ENCODE measurements around the gene DLST. TPM values are rescaled to one million over a fixed set of nuclear protein-coding genes. Genes with fewer than 3 reads are reported as not detected.

Gene DLST
- total and polyA plus RNA-seq, 2 of the 4 experiments (the other 2 are of a cell fraction), result 58.6 to 119 TPM

DNA sequence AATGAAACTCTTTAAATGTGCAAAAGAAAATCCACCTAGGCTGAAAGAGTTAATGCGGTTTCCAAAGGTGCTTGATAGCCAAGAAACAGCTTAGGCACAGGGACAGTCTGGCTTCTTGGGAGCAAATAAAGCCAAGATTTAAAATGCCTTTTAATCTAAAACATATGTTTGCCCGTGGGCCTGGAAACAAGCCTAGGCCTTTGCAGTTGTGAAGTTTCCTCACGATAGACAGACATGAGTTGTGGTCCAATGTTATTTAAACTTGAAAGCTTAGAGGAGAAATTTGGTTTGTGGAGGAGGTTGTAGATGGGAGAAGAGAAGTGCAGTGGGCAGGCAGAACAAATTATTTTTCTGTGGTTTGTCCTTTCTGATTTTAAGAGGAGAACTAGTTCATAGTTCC lies 35.5 kb upstream of the DLST start:
- no peak overlapping the region for H3K4me3 ChIP-seq (ENCODE audit: insufficient read depth, low read depth, low read length)
- ATAC-seq (ENCODE audit: low read depth) (peak; percentile 16; the same call in 1 of the 2 replicates), DNase-seq (peak; percentile 67)
- H3K4me1 ChIP-seq (ENCODE audit: control insufficient read depth, insufficient read depth, low read length), result peaks cover 10% of the 10 kb centered on the region
- 0 out of 2 replicates have a peak, but pooled peaks cover 4% of the 10 kb centered on the region for H3K9me1 ChIP-seq (ENCODE audit: insufficient read depth, low read length)
- no TSS peak for BruUV-seq (replicated peaks)
- H3K27ac ChIP-seq (ENCODE audit: insufficient read depth, low read length), result peak overlapping the region; percentile 65; the same call in 1 of the 2 replicates
- 0% methylated on average over 2 of the region's 3 CpGs; no CpG with 5 or more reads in 1 of the 2 experiments for WGBS, 2 experiments (ENCODE audit: extremely low coverage in 2 of 2, insufficient read length in 1 of 2)
- no peaks in the 10 kb centered on the region for H3K9me3 ChIP-seq (ENCODE audit: control insufficient read depth, insufficient read depth, low read length)
- no peaks in the 10 kb centered on the region for H3K79me1 ChIP-seq (ENCODE audit: low read depth in 1 of 2, low read length in 2 of 2)
- peak overlapping the region; percentile 17; the same call in 1 of the 2 replicates for H4K91ac ChIP-seq (ENCODE audit: insufficient read depth, low read depth, low read length)
- H2BK15ac ChIP-seq (ENCODE audit: low read depth, low read length), result no peak overlapping the region
- H3K4ac ChIP-seq (ENCODE audit: low read depth, low read length), result no peak overlapping the region
- no peak overlapping the region for H4K8ac ChIP-seq (ENCODE audit: low read depth in 2 of 2, low read length in 2 of 2)
- H4K5ac ChIP-seq (ENCODE audit: low read depth, low read length), result no peak overlapping the region
- no peak overlapping the region for H2BK20ac ChIP-seq (ENCODE audit: low read depth, low read length)
- POLR2A ChIA-PET (ENCODE audit: unreplicated experiment), result no interaction called here
- H2AK9ac ChIP-seq (replicated peaks; ENCODE audit: low read depth, low read length, poor library complexity), result no peak overlapping the region
- no peak overlapping the region for H2AK5ac ChIP-seq (ENCODE audit: low read depth, low read length)
- intact Hi-C loops (cut with micrococcal nuclease) (no loop called here), in situ Hi-C loops (cut with MboI; ENCODE audit: low sequenced_read_pairs) (no loop called here), dilution Hi-C loops (cut with HindIII; ENCODE audit: low sequenced_read_pairs, unreplicated experiment) (no loop called here)
- no peak for TF ChIP-seq FOS (IDR thresholded peaks at IDR 0.05; ENCODE audit: low read depth, low read length)
- TF ChIP-seq MAFK (IDR thresholded peaks at IDR 0.05; ENCODE audit: low read depth, low read length), result no peak
- TF ChIP-seq MAZ (IDR thresholded peaks at IDR 0.05; ENCODE audit: borderline replicate concordance, low read depth, low read length), result no peak
- TF ChIP-seq CHD1 (IDR thresholded peaks at IDR 0.05; ENCODE audit: low read depth, low read length), result no peak
- TF ChIP-seq, protein P1, sequence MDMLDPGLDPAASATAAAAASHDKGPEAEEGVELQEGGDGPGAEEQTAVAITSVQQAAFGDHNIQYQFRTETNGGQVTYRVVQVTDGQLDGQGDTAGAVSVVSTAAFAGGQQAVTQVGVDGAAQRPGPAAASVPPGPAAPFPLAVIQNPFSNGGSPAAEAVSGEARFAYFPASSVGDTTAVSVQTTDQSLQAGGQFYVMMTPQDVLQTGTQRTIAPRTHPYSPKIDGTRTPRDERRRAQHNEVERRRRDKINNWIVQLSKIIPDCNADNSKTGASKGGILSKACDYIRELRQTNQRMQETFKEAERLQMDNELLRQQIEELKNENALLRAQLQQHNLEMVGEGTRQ (IDR thresholded peaks at IDR 0.05; ENCODE audit: low read depth, low read length), result no peak
- no peak for TF ChIP-seq POLR2A (IDR thresholded peaks at IDR 0.05; ENCODE audit: low read depth, low read length)
- no peak for TF ChIP-seq RFX5 (IDR thresholded peaks at IDR 0.05; ENCODE audit: low read depth, low read length)
- TF ChIP-seq MXI1 (IDR thresholded peaks at IDR 0.05; ENCODE audit: borderline replicate concordance, low read depth, low read length), result no peak
- TF ChIP-seq SMC3 (IDR thresholded peaks at IDR 0.05; ENCODE audit: low read depth, low read length), result no peak
- TF ChIP-seq NFE2L2 (IDR thresholded peaks at IDR 0.05; ENCODE audit: low read depth, low read length), result no peak
- no peak for TF ChIP-seq BHLHE40 (IDR thresholded peaks at IDR 0.05; ENCODE audit: low read depth, low read length)
- no peak for TF ChIP-seq RAD21 (IDR thresholded peaks at IDR 0.05; ENCODE audit: low read length)
- TF ChIP-seq CEBPB (IDR thresholded peaks at IDR 0.05; ENCODE audit: low read depth, low read length), result no peak
- no peaks in the 10 kb centered on the region for H3K36me3 ChIP-seq (ENCODE audit: control insufficient read depth, insufficient read depth, low read length)
- H3K56ac ChIP-seq (ENCODE audit: extremely low read depth, insufficient read depth, low read length), result no peak overlapping the region
- no peak overlapping the region for H2AFZ ChIP-seq (replicated peaks; ENCODE audit: low read length, poor library complexity)
- H3K27me3 ChIP-seq (ENCODE audit: control insufficient read depth, insufficient read depth, low read length), result no peaks in the 10 kb centered on the region
- H3K18ac ChIP-seq (ENCODE audit: low read depth, low read length), result no peak overlapping the region; the same call in 1 of the 2 replicates
- no peak overlapping the region for H3K9ac ChIP-seq (ENCODE audit: low read depth, low read length)
- no peaks in the 10 kb centered on the region for H4K20me1 ChIP-seq (ENCODE audit: insufficient read depth, low read length)
- CTCF ChIA-PET, result interaction anchor here (1.1 to 1.6 kb wide), 2 partner anchors 14 to 15 kb away, joined by 3 to 7 read pairs; no protein-coding TSS in a partner anchor
- peak overlapping the region; percentile 54 for H2BK5ac ChIP-seq (ENCODE audit: low read depth, low read length, poor library complexity, severe bottlenecking)
- H3K23ac ChIP-seq (ENCODE audit: low read depth, low read length), result 0 out of 2 replicates have a peak overlapping the region, but pooled peaks have one; percentile 7
- H2BK120ac ChIP-seq (ENCODE audit: low read depth, low read length), result no peak overlapping the region
- H3K14ac ChIP-seq (replicated peaks; ENCODE audit: low read depth, low read length), result 0 out of 2 replicates have a peak overlapping the region, but pooled peaks have one; percentile 2
- no peak overlapping the region for H3K4me2 ChIP-seq (ENCODE audit: low read depth, low read length)

All from IMR-90 (cell line).